ENCODE results near the gene HOXD3. TPM values are rescaled to one million over a fixed set of nuclear protein-coding genes. Genes with fewer than 3 reads are reported as not detected.

HOXD3 gene
- total RNA-seq, 1 experiment from 2014 or later: 1.5 TPM

- no peak for DNase-seq
- Histone ChIP-seq H3K9me3 (no peaks in the 10 kb centered on the region), H3K36me3 (no peaks in the 10 kb centered on the region), H3K4me3 (no peak overlapping the region), H3K27me3 (no peaks in the 10 kb centered on the region)
Measured at GRCh38 chr2:176199902-176200301, 42.8 kb downstream of the HOXD3 start.

GRCh38 chr2:176200971-176201370 lies 43.9 kb downstream of the HOXD3 start:
- Histone ChIP-seq H3K27me3 (no peaks in the 10 kb centered on the region), H3K9me3 (no peaks in the 10 kb centered on the region), H3K4me3 (no peak overlapping the region), H3K36me3 (no peaks in the 10 kb centered on the region)
- no peak for DNase-seq

- Histone ChIP-seq H3K4me3 (no peak overlapping the region), H3K27me3 (no peaks in the 10 kb centered on the region), H3K36me3 (no peaks in the 10 kb centered on the region), H3K9me3 (no peaks in the 10 kb centered on the region)
- no peak for DNase-seq
Measured at GRCh38 chr2:176202491-176202890, 45.4 kb downstream of the HOXD3 start.

GRCh38 chr2:176205126-176205525 lies 48.0 kb downstream of the HOXD3 start:
- no peaks in the 10 kb centered on the region for H3K9me3 ChIP-seq
- no peak overlapping the region for H3K4me3 ChIP-seq
- no peaks in the 10 kb centered on the region for H3K27me3 ChIP-seq
- no peaks in the 10 kb centered on the region for H3K36me3 ChIP-seq
- no peak for DNase-seq

GRCh38 chr2:176206136-176206535 lies 49.0 kb downstream of the HOXD3 start:
- Histone ChIP-seq H3K36me3 (no peaks in the 10 kb centered on the region), H3K9me3 (no peaks in the 10 kb centered on the region)

GRCh38 chr2:176206682-176207081 lies 49.6 kb downstream of the HOXD3 start:
- Histone ChIP-seq H3K9me3 (no peaks in the 10 kb centered on the region), H3K4me3 (no peak overlapping the region), H3K27me3 (no peaks in the 10 kb centered on the region), H3K36me3 (no peaks in the 10 kb centered on the region)
- DNase-seq: no peak

More at GRCh38 chr2:176206136-176206535, 49.0 kb downstream of the HOXD3 start:
- Histone ChIP-seq H3K27me3 (no peaks in the 10 kb centered on the region), H3K4me3 (no peak overlapping the region)
- DNase-seq: no peak

- Histone ChIP-seq H3K27me3 (no peaks in the 10 kb centered on the region), H3K4me3 (no peak overlapping the region), H3K9me3 (no peaks in the 10 kb centered on the region), H3K36me3 (no peaks in the 10 kb centered on the region)
- no peak for DNase-seq
Measured at GRCh38 chr2:176211110-176211509, 54.0 kb downstream of the HOXD3 start.

- Histone ChIP-seq H3K9me3 (no peaks in the 10 kb centered on the region), H3K27me3 (no peaks in the 10 kb centered on the region), H3K4me3 (no peak overlapping the region), H3K36me3 (no peaks in the 10 kb centered on the region)
- DNase-seq: no peak
Measured at GRCh38 chr2:176212276-176212675, 55.2 kb downstream of the HOXD3 start.

- Histone ChIP-seq H3K27me3 (no peaks in the 10 kb centered on the region), H3K36me3 (no peaks in the 10 kb centered on the region), H3K9me3 (no peaks in the 10 kb centered on the region), H3K4me3 (no peak overlapping the region)
- DNase-seq: no peak
Measured at GRCh38 chr2:176213406-176213805, 56.3 kb downstream of the HOXD3 start.

Other genes with a start within 250 kb of the HOXD3 start
- 38.4 and 71.7 TPM in 2 replicates for gene LNPK, start 155.0 kb upstream of the HOXD3 start, total RNA-seq (2014; rRNA removed; shearing (Covaris generic); ENCODE audit: low replicate concordance)
- gene EVX2, start 73.3 kb upstream of the HOXD3 start, total RNA-seq (2014; rRNA removed; shearing (Covaris generic); ENCODE audit: low replicate concordance): not detected in 2 replicates
- gene HOXD13, start 64.6 kb upstream of the HOXD3 start, total RNA-seq (2014; rRNA removed; shearing (Covaris generic); ENCODE audit: low replicate concordance): 3.4 and 5.4 TPM in 2 replicates
- gene HOXD12, start 57.5 kb upstream of the HOXD3 start, total RNA-seq (2014; rRNA removed; shearing (Covaris generic); ENCODE audit: low replicate concordance): not detected in 2 replicates
- gene HOXD11, start 50.0 kb upstream of the HOXD3 start, total RNA-seq (2014; rRNA removed; shearing (Covaris generic); ENCODE audit: low replicate concordance): 3.6 and 9.7 TPM in 2 replicates
- 3.8 and 4.8 TPM in 2 replicates for gene HOXD10, start 40.5 kb upstream of the HOXD3 start, total RNA-seq (2014; rRNA removed; shearing (Covaris generic); ENCODE audit: low replicate concordance)
- gene HOXD9, start 34.6 kb upstream of the HOXD3 start, total RNA-seq (2014; rRNA removed; shearing (Covaris generic); ENCODE audit: low replicate concordance): 0.16 and 2.3 TPM in 2 replicates
- gene HOXD8, start 27.6 kb upstream of the HOXD3 start, total RNA-seq (2014; rRNA removed; shearing (Covaris generic); ENCODE audit: low replicate concordance): 13.4 and 15.5 TPM in 2 replicates
- gene HOXD4, start 5.8 kb upstream of the HOXD3 start, total RNA-seq (2014; rRNA removed; shearing (Covaris generic); ENCODE audit: low replicate concordance): 0.26 TPM in 1 of 2 replicates, not detected in the other
- 0.20 TPM in 1 of 2 replicates, not detected in the other for gene HOXD1, start 31.4 kb downstream of the HOXD3 start, total RNA-seq (2014; rRNA removed; shearing (Covaris generic); ENCODE audit: low replicate concordance)
- 34.8 and 40.6 TPM in 2 replicates for gene MTX2, start 112.1 kb downstream of the HOXD3 start, total RNA-seq (2014; rRNA removed; shearing (Covaris generic); ENCODE audit: low replicate concordance)

Measured in MG63 (cell line).